HG03039 (cell line): ENCODE measurements around the gene USP2.

Experiments
- ATAC-seq: cut with Tn5 transposase; IDR thresholded peaks from one replicate; pipeline ENCODE4 v1.9.1; 2021; ENCODE audit warnings: mild to moderate bottlenecking, moderate library complexity; ENCODE audit not compliant: unreplicated experiment

USP2 gene

GRCh38 chr11:119345685-119346084 lies 35.8 kb downstream of the USP2 start:
- ATAC-seq, result no peak

- no peak for ATAC-seq
Observed at GRCh38 chr11:119344291-119345010, 37.0 kb downstream of the USP2 start.

GRCh38 chr11:119343726-119344125 lies 37.8 kb downstream of the USP2 start:
- no peak for ATAC-seq

- ATAC-seq, result no peak
Observed at GRCh38 chr11:119342362-119343130, 38.9 kb downstream of the USP2 start.

GRCh38 chr11:119342023-119342300 lies 39.5 kb downstream of the USP2 start:
- no peak for ATAC-seq

- ATAC-seq, result no peak
Observed at GRCh38 chr11:119341222-119342022, 40.1 kb downstream of the USP2 start.

GRCh38 chr11:119340335-119341221 lies 40.9 kb downstream of the USP2 start, which contains the start of gene C1QTNF5:
TSS of gene C1QTNF5 (minus strand) at chr11:119340883. CDS start at chr11:119340397, 486 bp downstream.
- no peak for ATAC-seq

- ATAC-seq, result no peak
Observed at GRCh38 chr11:119339589-119340334, 41.7 kb downstream of the USP2 start.

GRCh38 chr11:119338965-119339588 lies 42.4 kb downstream of the USP2 start:
- ATAC-seq, result no peak

- no peak for ATAC-seq
Observed at GRCh38 chr11:119338318-119338890, 43.1 kb downstream of the USP2 start.

GRCh38 chr11:119337581-119338317 lies 43.7 kb downstream of the USP2 start:
- no peak for ATAC-seq

- no peak for ATAC-seq
Observed at GRCh38 chr11:119336744-119337469, 44.6 kb downstream of the USP2 start.

- ATAC-seq, result no peak
Observed at GRCh38 chr11:119335655-119336543, 45.6 kb downstream of the USP2 start.

- ATAC-seq, result no peak
Observed at GRCh38 chr11:119335091-119335654, 46.3 kb downstream of the USP2 start.

GRCh38 chr11:119334174-119334930 lies 47.1 kb downstream of the USP2 start, which contains the start of gene RNF26:
TSS of gene RNF26 (plus strand) at chr11:119334527. CDS start at chr11:119335123, 596 bp downstream.
- peak; percentile 88 for ATAC-seq
